ENCODE results near the gene POM121.
"Not testable (repeated sequence)": the region's sequence is repeated elsewhere in the genome, so short reads cannot be mapped to it uniquely, and the experiment has no call there.

The POM121 gene

DNA sequence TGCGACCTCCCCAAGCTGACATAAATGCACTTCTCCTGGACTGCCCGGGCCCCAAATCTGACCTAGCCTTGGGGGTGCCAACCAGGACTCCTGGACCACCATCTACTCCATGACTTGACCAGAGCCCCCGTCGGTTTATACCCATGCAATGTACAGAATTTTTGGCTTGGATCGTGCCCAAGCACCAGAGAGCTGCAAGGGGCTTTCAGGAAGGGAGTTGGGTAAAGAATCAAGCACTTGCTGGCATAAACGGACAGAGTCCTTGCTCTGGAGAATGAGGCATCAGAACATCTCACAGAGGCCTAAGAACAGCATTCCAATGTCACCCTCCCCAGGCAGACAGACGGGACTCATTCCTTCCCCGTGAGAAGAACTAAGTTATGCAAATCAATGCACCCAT lies 38.2 kb downstream of the POM121 start:
- H2BK5ac ChIP-seq (ENCODE audit: low read length) = not testable (repeated sequence)

DNA sequence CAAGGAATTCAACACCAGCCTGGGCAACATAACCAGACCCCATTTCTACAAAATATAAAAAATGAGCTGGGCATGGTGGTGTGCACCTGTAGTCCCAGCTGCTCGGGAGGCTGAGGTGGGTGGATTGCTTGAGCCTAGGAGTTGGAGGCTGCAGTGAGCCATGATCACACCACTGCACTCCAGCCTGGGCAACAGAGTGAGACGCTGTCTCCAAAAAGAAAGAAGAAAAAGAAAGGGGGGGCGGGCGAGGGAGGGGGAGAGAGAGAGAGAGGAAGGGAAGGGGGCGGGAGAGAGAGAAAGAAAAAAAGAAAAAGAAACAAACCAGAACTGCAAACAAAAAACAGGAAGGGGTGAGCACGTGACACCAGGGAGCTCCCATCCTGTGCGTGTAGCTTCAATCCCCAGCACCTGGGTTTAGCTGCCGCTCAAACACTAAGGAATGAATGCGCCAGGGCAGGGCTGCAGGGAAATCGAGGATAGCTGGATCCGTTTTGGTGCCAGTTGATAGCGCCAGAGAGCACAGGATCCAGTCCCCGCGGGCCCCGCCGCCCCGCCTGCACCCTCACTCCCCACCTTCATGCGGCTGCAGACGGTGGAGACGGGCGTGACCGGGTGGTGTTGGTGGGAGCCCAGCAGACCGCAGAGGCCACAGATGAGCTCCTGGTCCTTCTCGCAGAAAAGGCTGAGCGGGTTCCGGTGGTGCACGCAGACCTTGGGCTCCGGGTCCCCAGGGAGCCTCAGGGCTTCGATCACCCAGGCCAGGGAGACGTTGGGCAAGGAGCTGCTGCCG lies 40.5 kb downstream of the POM121 start:
- H3K27ac ChIP-seq (ENCODE audit: low read depth, low read length); H2BK5ac ChIP-seq (ENCODE audit: low read length); DNase-seq; H4K5ac ChIP-seq (ENCODE audit: low read length); H4K8ac ChIP-seq (ENCODE audit: low read depth, low read length); H3K18ac ChIP-seq (ENCODE audit: low read length); H3K9ac ChIP-seq (ENCODE audit: low read length); H3K79me2 ChIP-seq (ENCODE audit: control insufficient read depth, insufficient read depth, low read length); H3K4me2 ChIP-seq (ENCODE audit: low read length); H3K36me3 ChIP-seq (ENCODE audit: control insufficient read depth, insufficient read depth, low read length); H2AK5ac ChIP-seq (ENCODE audit: low read length); H3K27me3 ChIP-seq (ENCODE audit: insufficient read depth, low read length, poor library complexity); H3K4me1 ChIP-seq (ENCODE audit: control insufficient read depth, low read depth, low read length); H3K4ac ChIP-seq (ENCODE audit: low read depth, low read length); H2BK120ac ChIP-seq (ENCODE audit: low read depth, low read length); H3K56ac ChIP-seq (ENCODE audit: low read length); H3K23ac ChIP-seq (ENCODE audit: low read length); H3K4me3 ChIP-seq (ENCODE audit: low read length); H3K79me1 ChIP-seq (ENCODE audit: low read length); H2BK15ac ChIP-seq (replicated peaks; ENCODE audit: low read depth): not testable (repeated sequence)
- WGBS (ENCODE audit: extremely low coverage, insufficient coverage, low lambda C conversion rate) = no CpG with 5 or more reads among the region's 31 CpGs

More for the DNA sequence above, 38.2 kb downstream of the POM121 start:
- H3K4ac ChIP-seq (ENCODE audit: low read depth, low read length); H3K56ac ChIP-seq (ENCODE audit: low read length); H3K4me3 ChIP-seq (ENCODE audit: low read length); H3K4me1 ChIP-seq (ENCODE audit: control insufficient read depth, low read depth, low read length); H3K79me1 ChIP-seq (ENCODE audit: low read length); H4K5ac ChIP-seq (ENCODE audit: low read length); H4K8ac ChIP-seq (ENCODE audit: low read depth, low read length); DNase-seq; H3K27ac ChIP-seq (ENCODE audit: low read depth, low read length); H2BK120ac ChIP-seq (ENCODE audit: low read depth, low read length); H3K79me2 ChIP-seq (ENCODE audit: control insufficient read depth, insufficient read depth, low read length); H2AK5ac ChIP-seq (ENCODE audit: low read length); H3K36me3 ChIP-seq (ENCODE audit: control insufficient read depth, insufficient read depth, low read length); H3K23ac ChIP-seq (ENCODE audit: low read length); H3K4me2 ChIP-seq (ENCODE audit: low read length); H2BK15ac ChIP-seq (replicated peaks; ENCODE audit: low read depth); H3K9ac ChIP-seq (ENCODE audit: low read length); H3K27me3 ChIP-seq (ENCODE audit: insufficient read depth, low read length, poor library complexity); H3K18ac ChIP-seq (ENCODE audit: low read length): not testable (repeated sequence)
- no CpG with 5 or more reads among the region's 8 CpGs for WGBS (ENCODE audit: extremely low coverage, insufficient coverage, low lambda C conversion rate)

DNA sequence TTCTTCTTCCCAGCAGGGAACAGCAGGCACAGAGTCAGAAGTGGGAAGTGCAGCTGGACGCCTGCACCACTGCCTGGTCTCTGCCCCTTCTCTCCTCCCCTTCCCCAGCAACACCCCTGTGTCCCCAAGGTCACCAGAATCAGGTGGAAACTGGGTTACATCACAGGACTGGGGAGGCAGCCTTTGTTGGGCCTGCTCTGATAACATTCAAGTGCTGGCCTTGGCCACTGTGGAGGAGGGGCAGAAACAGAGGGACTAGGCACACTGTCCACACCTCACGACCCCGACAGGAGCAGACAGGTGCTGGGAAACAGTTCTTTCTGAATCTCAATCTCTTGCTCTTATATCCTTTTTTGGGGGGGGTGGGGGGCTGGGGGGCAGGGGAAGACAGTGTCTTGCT lies 42.0 kb downstream of the POM121 start:
- not testable (repeated sequence) for H3K23ac ChIP-seq (ENCODE audit: low read length); H3K79me1 ChIP-seq (ENCODE audit: low read length); H3K79me2 ChIP-seq (ENCODE audit: control insufficient read depth, insufficient read depth, low read length); H3K18ac ChIP-seq (ENCODE audit: low read length); H2BK120ac ChIP-seq (ENCODE audit: low read depth, low read length); H3K4me1 ChIP-seq (ENCODE audit: control insufficient read depth, low read depth, low read length); H3K4me3 ChIP-seq (ENCODE audit: low read length); H4K5ac ChIP-seq (ENCODE audit: low read length); H2BK5ac ChIP-seq (ENCODE audit: low read length); H3K27me3 ChIP-seq (ENCODE audit: insufficient read depth, low read length, poor library complexity); H3K27ac ChIP-seq (ENCODE audit: low read depth, low read length); H2AK5ac ChIP-seq (ENCODE audit: low read length); H4K8ac ChIP-seq (ENCODE audit: low read depth, low read length); H3K56ac ChIP-seq (ENCODE audit: low read length); H3K36me3 ChIP-seq (ENCODE audit: control insufficient read depth, insufficient read depth, low read length); DNase-seq; H3K9ac ChIP-seq (ENCODE audit: low read length); H2BK15ac ChIP-seq (replicated peaks; ENCODE audit: low read depth); H3K4ac ChIP-seq (ENCODE audit: low read depth, low read length); H3K4me2 ChIP-seq (ENCODE audit: low read length)
- WGBS (ENCODE audit: extremely low coverage, insufficient coverage, low lambda C conversion rate) = no CpG with 5 or more reads among the region's 3 CpGs

DNA sequence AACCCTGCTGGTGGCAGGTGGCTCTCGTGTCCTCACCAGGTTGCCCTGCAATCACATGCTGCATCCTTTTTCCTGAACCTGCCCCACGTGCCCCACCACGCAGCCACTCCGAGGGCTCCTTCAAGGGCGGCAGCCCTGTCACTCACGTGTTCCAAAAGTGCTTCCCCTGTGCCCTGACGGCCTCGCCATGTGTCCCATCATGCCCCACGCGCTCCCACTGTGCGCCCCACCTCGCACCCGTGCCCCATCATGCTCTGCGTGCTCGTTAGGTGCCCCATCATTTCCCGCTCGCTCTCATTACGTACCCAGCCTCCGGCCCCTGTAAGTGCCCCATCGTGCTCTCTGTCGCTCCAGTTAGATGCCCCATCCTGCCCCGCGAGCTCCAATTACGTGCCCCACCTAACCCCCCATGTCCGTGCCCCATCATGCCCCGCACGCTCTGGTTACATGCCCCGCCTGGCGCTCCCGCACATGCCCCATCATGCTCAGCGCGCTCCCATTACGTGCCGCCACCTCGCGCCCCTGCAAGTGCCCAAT lies 44.2 kb downstream of the POM121 start, which contains the start of gene TRIM74:
TSS of gene TRIM74 (minus strand) at position 487 of the 537 bp plus-strand sequence. CDS start 3,309 bp downstream, outside the sequence.
- not testable (repeated sequence) for H3K4me1 ChIP-seq (ENCODE audit: control insufficient read depth, low read depth, low read length); H2BK120ac ChIP-seq (ENCODE audit: low read depth, low read length); H3K27me3 ChIP-seq (ENCODE audit: insufficient read depth, low read length, poor library complexity); H3K18ac ChIP-seq (ENCODE audit: low read length); H3K36me3 ChIP-seq (ENCODE audit: control insufficient read depth, insufficient read depth, low read length); H3K79me1 ChIP-seq (ENCODE audit: low read length); H2AK5ac ChIP-seq (ENCODE audit: low read length); H3K9ac ChIP-seq (ENCODE audit: low read length); H4K5ac ChIP-seq (ENCODE audit: low read length); DNase-seq; H2BK15ac ChIP-seq (replicated peaks; ENCODE audit: low read depth); H3K4me2 ChIP-seq (ENCODE audit: low read length); H3K4me3 ChIP-seq (ENCODE audit: low read length); H3K56ac ChIP-seq (ENCODE audit: low read length); H3K79me2 ChIP-seq (ENCODE audit: control insufficient read depth, insufficient read depth, low read length); H3K23ac ChIP-seq (ENCODE audit: low read length); H2BK5ac ChIP-seq (ENCODE audit: low read length); H4K8ac ChIP-seq (ENCODE audit: low read depth, low read length); H3K27ac ChIP-seq (ENCODE audit: low read depth, low read length); H3K4ac ChIP-seq (ENCODE audit: low read depth, low read length)
- no CpG with 5 or more reads among the region's 36 CpGs for WGBS (ENCODE audit: extremely low coverage, insufficient coverage, low lambda C conversion rate)

DNA sequence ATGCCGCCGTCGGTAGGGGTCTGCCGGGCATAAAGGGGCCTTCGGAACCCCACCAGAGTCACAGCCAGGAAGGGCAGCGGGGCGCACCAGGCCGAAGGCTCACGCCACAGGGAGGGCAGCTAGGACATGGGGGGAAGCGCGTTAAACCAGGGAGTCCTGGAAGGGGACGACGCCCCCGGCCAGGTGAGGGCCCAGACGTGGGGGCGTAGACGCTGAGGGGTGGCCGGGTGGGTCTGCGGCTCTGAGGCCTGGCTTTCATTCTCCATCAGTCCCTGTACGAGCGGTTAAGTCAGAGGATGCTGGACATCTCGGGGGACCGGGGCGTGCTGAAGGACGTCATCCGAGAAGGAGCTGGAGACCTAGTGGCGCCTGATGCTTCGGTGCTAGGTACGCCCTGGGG lies 44.8 kb downstream of the POM121 start:
- H2BK5ac ChIP-seq (ENCODE audit: low read length); H2BK15ac ChIP-seq (replicated peaks; ENCODE audit: low read depth); H3K4me2 ChIP-seq (ENCODE audit: low read length); H3K79me2 ChIP-seq (ENCODE audit: control insufficient read depth, insufficient read depth, low read length); H3K79me1 ChIP-seq (ENCODE audit: low read length); H3K27me3 ChIP-seq (ENCODE audit: insufficient read depth, low read length, poor library complexity); H2BK120ac ChIP-seq (ENCODE audit: low read depth, low read length); H4K8ac ChIP-seq (ENCODE audit: low read depth, low read length); H3K23ac ChIP-seq (ENCODE audit: low read length); H3K18ac ChIP-seq (ENCODE audit: low read length); H3K9ac ChIP-seq (ENCODE audit: low read length); H3K4me3 ChIP-seq (ENCODE audit: low read length); DNase-seq; H3K36me3 ChIP-seq (ENCODE audit: control insufficient read depth, insufficient read depth, low read length); H3K56ac ChIP-seq (ENCODE audit: low read length); H3K4ac ChIP-seq (ENCODE audit: low read depth, low read length); H3K27ac ChIP-seq (ENCODE audit: low read depth, low read length); H2AK5ac ChIP-seq (ENCODE audit: low read length); H3K4me1 ChIP-seq (ENCODE audit: control insufficient read depth, low read depth, low read length); H4K5ac ChIP-seq (ENCODE audit: low read length): not testable (repeated sequence)
- no CpG with 5 or more reads among the region's 29 CpGs for WGBS (ENCODE audit: extremely low coverage, insufficient coverage, low lambda C conversion rate)
